Activated CD8-positive, alpha-beta memory T cell treated with anti-CD3 and anti-CD28 coated beads, Interleukin-2, amount 50 U/mL, for 48 hours (primary cell): ENCODE data around the gene NKAIN2.
A peak's percentile ranks its signal among the peaks of the same experiment; 100 is the strongest.

Experiments used
- DNase-seq: peaks from one replicate; pipeline ENCODE4 v3.0.0-alpha.2; 2020

The NKAIN2 gene

DNA sequence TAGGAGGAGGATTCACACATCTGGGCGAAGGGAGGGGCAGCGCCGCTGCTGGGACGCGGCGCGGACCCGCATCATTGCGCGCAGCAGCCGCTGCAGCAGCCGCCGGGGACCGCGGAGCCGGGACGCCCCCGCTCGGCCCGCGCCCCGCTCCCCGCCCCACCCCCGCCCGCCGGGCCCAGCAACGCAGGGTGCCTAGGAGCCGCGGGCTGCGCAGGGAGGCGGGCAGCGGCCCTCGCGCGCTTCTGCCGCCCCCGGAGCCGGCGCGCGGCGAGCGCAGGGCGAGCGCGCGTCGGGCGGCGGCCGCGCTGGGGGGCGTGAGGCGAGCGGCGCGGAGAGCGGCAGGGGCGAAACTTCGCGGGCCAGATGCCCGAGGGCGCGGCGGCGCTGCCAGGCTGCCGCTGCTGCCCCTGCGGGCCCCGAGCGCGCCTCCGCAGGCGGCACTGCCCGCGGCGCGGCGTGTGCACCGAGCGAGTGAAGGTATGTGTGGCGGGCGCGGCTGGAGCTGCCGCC, at the start of gene NKAIN2:
Gene NKAIN2 (plus strand): TSS at position 362 of the 510 bp plus-strand sequence.
- DNase-seq, result no peak

DNA sequence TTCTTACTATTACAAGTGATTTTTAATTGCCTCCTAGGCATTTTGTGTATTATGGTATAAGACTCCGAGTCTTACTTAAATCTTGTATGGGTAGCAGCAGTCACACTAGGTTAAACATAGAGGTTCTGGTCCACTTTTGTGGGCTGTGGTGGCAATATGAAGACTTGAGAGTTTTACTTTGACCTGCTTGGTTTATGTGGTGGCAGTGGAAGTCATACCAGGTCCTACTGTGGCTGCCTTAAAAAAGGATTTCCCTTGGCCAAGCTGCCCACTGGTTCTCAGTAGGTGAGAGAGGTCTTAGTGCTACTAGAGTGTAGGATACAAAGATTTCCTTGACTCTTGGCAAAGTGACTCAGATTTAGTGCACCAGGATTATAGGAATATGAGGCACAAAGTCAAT, 44.2 kb upstream of the NKAIN2 start:
- DNase-seq, result no peak

DNA sequence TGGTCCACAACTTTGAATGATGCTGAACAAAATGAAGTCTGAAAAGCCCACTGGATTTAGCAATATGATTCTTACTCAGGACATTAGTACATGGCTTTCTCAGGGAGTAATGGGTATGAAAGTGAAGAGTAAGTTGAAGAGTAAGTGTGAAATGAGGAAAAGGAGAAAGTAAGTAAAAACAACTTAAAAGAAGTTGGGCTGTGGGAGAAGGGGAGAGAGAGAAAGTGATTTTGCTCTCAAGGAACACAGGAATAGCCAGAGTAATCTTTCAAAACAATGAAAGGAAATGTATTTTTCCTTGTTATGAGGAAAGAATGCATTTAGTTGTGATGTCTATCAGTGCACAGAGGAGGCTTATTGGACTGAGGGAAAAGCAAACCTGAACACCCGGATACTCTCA, 39.8 kb upstream of the NKAIN2 start:
- DNase-seq, result no peak

DNA sequence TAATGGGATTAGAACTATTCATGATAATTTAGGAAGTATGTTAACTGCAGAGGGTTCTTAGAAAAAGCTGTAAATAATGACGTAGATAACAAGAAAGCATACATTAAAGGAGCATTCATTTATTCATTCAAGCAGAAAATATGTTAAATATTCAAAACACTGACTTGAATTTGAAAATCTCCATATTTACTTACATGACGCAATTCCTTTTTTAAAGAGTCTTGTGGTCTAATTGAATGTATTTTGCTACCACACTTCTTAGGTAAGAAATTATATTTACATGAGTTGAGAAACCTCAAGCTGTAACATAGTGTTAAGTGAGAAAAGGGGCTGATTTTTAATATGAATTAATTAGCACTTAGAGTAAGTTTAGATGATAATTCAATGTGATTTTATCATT, 38.9 kb upstream of the NKAIN2 start:
- no peak for DNase-seq

DNA sequence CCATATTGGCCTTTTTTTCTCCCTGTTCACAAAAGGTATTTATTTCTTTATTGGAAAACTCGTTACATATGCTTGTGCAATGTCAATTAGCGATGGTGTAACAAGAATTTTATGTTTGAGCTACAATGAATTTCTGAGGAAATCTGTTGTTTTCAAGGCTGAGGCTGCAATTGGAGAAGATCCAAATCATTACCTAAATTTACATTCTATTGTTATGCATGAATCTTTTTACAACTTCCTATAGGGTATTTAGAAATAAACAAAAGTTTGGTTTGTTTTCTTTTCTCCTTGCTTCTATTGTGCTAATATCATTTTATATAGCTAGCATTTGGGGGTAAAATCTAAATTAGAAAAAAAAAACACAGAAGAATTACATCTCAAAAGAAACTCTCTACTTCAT, 34.7 kb upstream of the NKAIN2 start:
- DNase-seq, result no peak

DNA sequence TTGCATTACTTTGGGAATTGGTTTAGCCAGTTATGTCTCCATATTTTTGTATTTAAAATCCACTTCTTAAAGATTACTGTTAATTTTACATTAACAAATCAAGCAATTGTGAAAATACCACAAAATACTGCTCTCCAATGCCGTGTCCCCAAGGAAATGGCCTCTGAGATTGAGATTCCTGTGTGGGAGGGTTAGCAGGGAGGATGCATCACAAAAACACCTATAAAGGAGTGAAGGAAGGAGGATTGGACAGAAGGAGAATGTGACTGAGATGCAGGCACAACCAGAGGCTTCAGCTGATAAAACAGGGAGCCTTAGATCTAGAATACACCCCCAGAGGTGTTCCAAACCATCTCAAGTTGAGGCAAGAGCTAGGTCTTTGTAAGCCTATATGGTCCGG, 34.2 kb upstream of the NKAIN2 start:
- no peak for DNase-seq

DNA sequence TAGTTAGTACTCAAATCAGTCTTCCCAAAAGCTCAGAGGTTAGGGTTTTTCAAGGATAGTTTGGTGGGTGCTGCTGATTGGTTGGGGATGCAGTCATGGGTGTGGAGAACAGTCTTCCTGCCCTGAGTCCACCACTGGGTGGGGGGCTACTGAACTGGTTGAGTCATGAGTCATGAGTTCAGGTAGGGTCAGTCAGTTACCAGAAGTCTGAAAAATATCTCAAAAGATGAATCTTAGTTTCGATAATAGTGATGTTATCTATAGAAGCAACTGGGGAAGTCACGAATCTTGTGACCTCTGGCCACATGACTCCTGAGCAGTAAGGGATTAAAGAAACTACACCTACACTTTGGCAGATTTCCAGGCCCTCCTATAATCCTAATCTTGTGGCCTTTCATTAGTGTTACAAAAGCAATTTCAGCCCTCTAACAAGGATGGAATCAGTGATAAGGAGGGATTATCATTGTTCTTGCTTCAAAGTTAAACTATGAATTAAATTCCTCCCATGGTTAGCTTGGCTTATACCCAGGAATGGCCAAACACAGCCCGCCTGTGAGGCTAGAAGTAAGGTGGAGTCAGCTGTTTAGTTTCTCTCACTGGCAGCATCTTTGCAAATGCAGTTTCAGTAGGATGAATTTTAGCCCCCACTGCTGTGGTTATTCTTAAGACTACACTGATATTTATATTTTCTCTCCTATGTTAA, 33.3 kb upstream of the NKAIN2 start:
- DNase-seq, result no peak

DNA sequence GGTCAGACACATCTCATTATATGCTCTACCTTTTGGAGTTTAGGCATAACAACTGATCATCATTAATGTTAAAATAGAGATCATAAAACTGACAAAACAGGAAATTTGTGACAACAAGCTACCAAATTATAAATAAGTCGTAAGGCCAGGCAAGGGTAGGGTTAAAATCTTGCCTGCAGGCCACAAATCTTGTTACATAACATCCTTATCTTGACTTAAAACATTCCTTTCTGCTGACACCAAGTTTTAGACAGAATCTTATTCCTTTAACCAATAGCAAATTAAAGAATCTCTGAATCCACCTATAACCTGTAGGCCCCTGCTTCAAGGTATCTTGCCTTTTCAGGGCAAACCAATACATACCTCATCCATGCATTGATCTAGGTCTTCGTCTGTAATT, 32.5 kb upstream of the NKAIN2 start:
- DNase-seq, result no peak

DNA sequence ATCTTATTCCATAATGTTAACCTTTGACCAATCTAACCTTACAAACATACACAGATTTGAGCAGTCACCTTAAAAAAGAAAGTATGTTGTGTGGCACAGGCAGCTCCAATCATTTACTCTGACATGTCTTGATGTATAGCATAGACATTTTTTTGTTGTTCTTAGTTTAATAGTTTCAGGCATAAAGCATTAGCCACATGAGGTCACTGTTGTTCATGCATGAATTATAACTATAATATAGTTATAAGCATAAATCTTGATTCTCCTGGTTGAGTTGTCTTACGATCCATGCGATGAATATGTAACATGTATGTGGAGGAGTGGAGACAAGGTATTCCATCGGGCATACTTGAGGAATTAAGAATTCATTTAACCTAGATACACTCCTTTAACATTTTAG, 26.1 kb upstream of the NKAIN2 start:
- no peak for DNase-seq

DNA sequence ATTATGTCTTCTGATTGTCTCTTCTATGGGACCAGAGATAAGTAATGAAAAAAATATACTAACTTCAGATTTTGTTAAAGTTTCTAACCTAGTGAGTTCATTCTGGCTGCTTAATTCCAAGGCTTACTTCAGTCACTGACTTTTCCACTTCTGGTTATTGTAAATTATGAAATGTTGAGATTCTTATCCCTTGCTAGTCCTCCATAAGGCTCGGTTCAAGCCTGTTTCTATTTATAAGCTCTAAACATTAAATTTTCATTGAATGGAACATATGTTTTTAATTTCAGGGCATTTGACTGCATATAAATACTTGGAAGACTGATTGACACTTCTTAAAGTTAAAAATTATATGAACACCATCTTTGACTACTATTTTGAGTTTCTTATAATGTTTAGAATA, 23.6 kb upstream of the NKAIN2 start:
- no peak for DNase-seq

DNA sequence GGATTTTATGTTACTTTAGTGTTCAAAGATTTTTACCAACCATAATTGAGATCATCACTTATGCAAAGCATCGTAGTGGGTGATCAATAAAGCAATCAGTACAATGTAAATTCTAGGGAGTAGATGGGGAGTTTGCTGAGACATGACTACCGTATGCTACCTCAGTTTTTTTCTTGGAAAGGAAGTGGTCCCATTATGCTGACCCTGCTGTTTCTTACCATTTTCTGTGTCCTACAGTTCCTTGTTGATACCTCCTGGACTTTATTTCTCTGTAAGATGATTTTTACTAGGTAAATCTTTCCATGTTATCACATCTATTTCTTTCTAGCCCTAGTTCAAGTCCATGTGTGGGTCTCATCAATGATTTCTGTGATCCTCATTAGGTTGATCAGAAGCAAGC, 19.3 kb upstream of the NKAIN2 start:
- DNase-seq, result no peak

DNA sequence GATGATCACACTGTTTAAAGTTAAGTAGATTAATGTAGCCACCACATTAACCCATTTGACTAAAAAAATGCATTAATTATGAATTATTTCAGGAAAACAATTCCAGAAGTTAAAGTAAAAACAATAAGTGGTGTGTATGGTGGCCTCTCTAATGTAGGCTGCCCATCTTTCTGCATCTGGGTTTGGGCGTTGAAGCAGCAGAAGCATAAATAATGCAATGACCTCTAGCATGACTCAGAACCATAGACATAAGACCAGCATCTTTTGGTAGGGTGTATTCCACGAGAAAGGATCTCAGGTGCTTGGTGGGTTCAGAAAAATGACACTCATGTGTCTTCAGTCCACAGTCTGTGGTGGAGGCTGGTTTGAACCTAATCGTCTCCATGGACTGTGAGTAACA, 18.6 kb upstream of the NKAIN2 start:
- DNase-seq, result no peak

DNA sequence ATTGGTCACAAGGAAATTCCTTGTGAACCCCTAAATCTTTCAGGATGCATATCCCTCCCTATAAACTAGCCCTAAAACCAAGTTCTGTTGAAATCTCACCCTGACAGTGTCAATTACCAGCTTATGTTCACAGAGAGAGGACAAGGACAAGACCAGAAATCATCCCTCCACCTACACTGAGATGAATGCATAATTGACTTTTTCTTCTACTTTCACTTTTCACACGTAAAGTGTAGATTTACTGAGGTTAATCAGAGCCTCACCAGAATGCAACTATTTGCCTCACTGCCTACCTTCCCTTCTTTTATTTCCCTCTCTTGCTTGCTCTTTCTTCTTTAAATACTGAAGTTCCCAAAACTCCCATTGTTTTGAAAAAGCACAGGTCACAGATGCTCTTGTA, 15.3 kb upstream of the NKAIN2 start:
- no peak for DNase-seq

DNA sequence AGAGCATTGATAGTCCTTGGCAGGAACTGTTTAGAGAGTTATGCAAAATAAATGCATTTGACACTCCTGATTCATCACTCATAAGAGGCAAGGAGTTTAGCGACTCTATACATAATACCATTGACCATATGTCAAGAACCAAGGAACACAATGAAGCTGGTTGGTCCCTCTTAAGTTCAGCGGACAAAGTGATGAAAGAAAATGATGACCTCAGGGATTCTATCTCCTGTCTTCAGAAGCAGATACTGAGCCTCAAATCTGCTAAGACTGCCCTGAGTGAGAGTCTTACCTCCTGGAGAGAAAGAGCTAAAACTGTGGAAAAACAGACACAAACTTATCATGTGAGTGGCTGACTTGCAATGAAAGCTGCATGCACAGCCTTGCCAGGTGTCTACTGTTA, 9.5 kb upstream of the NKAIN2 start:
- no peak for DNase-seq

DNA sequence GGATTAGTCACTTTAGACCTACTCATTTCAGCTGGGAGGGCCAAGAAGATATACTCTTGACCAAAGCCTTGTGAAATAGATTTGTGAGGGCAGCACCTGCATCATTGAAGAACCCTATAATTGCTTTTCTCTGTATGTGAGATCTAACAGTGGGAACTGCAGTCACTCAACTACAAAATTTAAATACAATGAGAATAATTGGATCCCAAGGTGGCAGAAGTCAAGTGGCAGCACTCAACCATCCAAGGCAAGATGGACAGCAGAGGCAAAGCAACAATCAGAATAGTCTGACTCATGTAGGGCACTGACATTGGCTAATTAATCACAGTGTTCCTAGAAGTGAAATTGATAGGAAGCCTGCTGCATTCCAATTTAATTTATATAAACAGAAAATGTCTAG, 8.9 kb upstream of the NKAIN2 start:
- DNase-seq, result no peak

DNA sequence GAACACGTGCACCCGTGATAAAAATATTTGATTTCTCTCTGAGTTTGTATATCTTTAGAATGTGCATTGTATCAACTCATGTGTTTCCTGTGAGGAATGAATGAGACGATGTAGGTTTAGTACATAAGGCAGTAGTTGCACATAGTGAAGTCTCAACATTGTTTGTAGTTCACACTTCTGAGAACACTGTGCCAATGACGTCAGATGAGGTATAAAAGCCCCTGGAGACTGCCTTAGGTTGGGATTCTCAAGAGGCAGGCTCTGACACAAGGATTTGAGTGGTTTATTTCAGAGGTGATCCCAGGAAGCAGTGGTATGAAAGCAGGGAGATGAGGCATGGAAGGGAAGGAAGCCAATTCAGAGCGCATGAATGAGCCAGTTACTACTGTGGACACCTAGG, 2.6 kb upstream of the NKAIN2 start:
- DNase-seq, result no peak

DNA sequence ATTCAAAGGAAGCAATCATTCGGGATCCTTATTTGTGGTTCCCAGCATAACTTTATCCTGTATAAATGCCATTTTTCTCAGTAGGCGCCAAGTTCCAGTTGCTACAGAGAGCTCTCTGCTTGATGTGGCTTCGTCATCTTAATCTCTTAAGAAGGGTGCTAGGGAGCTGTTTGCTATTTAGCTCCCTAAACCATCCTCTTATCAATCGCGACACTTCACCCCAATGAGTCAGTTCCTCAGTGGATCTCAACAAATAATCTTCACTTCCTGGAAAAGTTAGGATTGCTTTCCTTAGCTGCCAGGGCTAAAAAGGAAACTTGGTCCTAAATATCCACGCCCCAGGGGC, 1.3 kb upstream of the NKAIN2 start:
- no peak for DNase-seq

DNA sequence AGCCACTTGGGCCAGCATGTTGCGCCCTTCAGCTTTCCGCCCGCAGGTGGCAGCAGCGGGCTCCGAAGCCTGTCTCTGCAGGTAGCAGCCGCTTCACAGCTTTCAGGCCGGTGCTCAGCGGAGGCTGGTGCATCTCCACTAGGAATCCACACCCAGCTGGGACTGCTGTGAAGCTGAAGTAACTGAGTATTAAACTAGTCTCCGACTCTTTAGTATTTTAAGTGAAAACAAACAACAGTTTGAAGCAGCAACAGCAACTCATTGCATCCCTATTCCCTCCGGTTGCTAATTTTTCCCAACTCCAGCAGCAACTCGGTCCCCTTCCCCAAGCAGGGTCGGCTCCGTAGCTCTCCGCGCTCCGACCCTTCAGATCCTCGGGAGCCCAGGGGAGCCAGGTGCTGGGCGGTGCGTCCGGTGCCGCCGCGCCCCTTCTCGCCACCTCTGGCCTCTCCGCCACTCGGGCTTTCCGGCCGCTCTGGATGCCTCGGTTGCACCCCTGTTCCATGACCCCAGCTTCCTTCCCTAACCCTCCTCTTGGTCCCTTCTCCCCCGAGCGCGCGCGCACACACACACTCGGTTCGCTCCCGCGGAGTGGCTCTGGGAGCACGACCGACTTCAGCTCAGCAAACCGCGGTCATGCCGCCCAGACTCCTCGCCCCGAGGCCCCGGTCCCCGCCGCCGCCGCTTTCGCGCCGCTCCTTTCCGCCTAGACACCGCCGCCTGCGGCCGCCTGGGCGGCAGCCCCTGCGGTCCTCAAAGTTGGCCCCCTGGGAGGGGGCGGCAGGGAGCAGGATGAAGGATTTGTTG, 765 bp upstream of the NKAIN2 start:
- DNase-seq, result peak; percentile 85

DNA sequence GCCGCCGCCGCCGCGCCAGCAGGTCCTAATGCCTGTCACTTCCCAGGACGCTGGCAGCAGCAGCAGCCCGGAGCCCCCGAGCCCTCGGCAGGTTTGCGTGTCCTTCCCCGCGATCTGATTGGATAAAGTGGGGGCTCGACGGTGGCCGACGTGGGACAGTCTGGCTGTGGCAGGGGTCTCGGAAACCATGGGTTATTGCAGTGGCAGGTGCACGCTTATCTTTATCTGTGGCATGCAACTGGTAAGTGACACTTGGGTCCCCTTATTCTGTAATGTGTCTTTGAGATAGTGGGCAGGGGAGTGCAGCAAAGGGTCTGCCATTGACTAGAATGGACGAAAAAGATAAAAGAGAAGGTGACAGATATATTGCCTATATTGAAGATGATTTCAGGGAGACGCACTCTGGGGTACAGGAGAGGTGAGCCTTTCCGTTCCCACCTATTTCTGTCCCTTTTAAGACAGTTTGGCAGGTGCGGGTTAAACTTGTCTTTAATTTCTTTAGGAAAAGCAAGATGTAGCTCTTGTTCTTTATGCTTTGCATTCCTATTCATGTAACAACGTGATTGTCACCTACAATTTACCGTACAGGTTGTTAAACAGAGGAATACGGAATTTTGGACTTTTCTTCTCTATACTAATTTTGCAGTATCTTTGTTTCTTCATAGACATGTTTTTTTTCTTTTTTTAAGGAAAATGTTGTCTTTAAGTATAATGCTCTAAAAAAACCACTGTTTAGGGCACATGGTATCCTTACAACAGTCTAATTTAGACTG, 535 bp downstream of the NKAIN2 start:
- peak; percentile 53 for DNase-seq

DNA sequence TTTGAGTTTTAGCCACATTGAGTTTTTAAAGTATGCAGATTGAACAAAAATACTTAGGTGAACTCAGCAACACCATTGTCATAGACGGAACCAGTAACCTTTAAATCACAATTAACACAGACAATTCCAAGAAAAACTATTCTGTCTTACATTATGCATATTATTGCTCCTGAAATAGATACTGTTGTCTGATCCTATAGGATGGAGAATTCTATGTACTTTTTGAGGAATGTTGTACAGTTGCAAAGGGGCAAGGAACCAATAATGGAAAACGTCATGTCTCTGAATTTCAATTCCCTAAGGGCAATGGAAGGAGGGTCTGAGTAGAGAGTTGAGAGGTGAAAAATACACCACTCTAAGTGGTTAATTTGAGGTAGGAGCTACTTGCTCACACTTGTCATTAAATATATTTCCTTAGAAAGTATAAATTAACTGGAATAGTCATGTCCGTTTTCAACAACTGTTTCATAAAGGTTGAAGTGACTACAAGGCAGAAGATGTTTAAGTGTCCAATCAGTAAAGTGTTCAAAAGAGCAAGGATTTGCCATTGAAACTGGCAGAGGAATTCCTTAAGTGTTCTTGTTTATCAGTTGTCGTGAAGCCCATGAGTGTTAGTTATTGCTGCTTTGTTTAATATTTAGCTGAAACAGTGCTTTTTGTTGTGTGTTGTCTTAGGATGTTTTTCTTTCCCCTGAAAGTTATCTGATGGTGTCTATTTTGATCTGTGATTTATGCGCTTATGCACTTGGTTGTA, 1.3 kb downstream of the NKAIN2 start:
- no peak for DNase-seq

DNA sequence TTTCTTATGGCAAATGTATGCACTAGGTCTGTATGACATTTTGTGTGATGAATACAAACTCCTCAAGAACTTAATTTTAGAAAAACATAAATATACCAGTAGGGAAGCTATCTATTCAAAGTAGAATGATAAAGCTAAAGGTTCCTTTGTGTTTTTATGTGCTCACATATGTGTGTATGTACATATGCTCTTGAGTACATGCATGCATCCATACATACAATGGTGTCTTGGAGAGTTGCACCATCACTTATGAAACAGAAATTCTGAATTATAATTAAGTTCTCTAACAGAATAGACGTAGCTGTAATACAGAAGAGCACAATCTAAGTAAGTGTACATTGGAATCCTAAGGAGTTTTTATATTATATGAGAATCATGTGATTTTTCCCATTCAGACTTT, 2.3 kb downstream of the NKAIN2 start:
- DNase-seq, result no peak

DNA sequence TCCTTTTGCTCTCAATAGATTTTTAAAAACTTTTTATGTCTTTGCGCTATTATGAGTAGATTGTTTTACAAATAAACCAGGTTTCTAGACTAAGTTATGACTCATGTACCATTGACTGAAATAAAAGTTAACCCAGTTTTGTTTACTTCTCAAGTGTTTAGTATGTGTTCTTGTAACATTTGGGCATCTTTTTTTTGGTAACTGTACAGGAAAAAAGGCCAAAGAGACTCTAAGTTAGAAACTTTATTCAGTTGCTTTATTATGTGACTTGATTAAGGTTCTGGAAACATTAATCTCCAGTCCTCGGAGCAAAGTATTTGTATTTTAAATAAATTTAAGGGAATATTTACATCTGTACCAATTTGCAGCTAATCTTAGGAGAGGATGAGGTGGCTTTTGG, 2.9 kb downstream of the NKAIN2 start:
- DNase-seq, result no peak

DNA sequence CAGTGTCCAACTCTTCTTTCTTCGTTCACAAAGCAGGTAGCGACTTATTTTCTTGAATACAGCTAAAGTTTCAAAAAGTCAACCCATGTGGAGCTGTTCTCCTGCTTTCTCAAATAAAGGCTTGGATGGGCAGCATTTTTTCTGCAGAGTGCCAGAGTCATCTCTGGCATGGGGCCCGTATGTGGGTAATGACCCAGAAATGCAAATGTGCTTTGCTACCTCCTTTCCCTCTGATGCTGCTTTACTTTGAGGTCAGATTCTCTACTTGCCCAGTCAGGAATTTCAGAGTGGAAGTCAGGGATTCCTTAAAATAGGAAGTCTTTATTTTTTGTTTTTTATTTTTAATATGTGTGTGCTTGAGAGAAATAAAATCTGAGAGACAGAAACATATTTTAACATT, 4.9 kb downstream of the NKAIN2 start:
- DNase-seq, result no peak
